Measurements from ENCODE around the gene CDC34. TPM values are rescaled to one million over a fixed set of nuclear protein-coding genes. Genes with fewer than 3 reads are reported as not detected.

The CDC34 gene
- total RNA-seq, 1 experiment from 2014 or later, result 61.3 TPM

- no peak overlapping the region for H3K27ac Mint-ChIP-seq (ENCODE audit: low read depth, unreplicated experiment)
- TF ChIP-seq CTCF (IDR thresholded peaks at IDR 0.05; ENCODE audit: unreplicated experiment), result no peak
- peaks cover 5% of the 10 kb centered on the region for H3K36me3 Mint-ChIP-seq (ENCODE audit: insufficient read depth, unreplicated experiment)
- H3K27me3 Mint-ChIP-seq (ENCODE audit: insufficient read depth, unreplicated experiment), result no peaks in the 10 kb centered on the region
- intact Hi-C loops (cut with micrococcal nuclease), result no loop called here
- CTCF ChIA-PET, result no interaction called here
- POLR2A ChIA-PET, result interaction anchor here (1.0 kb wide), 1 partner anchor 14 kb away, joined by 3 read pairs; no protein-coding TSS in a partner anchor
- no peaks in the 10 kb centered on the region for H3K4me1 Mint-ChIP-seq (ENCODE audit: insufficient read depth, unreplicated experiment)
- H3K9me3 Mint-ChIP-seq (ENCODE audit: unreplicated experiment), result peaks cover 9% of the 10 kb centered on the region
- no peak overlapping the region for H3K4me3 Mint-ChIP-seq (ENCODE audit: unreplicated experiment)
- DNase-seq (ENCODE audit: unreplicated experiment), result no peak
- BruUV-seq (replicated peaks), result no TSS peak
These were observed 39.4 kb upstream of the CDC34 start for GRCh38 chr19:492091-492531.

- ChIA-PET CTCF (no interaction called here), POLR2A (no interaction called here)
- intact Hi-C loops (cut with micrococcal nuclease), result no loop called here
- DNase-seq (ENCODE audit: unreplicated experiment), result no peak
- H3K9me3 Mint-ChIP-seq (ENCODE audit: unreplicated experiment), result peaks cover 9% of the 10 kb centered on the region
- no peaks in the 10 kb centered on the region for H3K4me1 Mint-ChIP-seq (ENCODE audit: insufficient read depth, unreplicated experiment)
- TF ChIP-seq CTCF (IDR thresholded peaks at IDR 0.05; ENCODE audit: unreplicated experiment), result no peak
- H3K4me3 Mint-ChIP-seq (ENCODE audit: unreplicated experiment), result no peak overlapping the region
- H3K27me3 Mint-ChIP-seq (ENCODE audit: insufficient read depth, unreplicated experiment), result peaks cover 9% of the 10 kb centered on the region
- H3K36me3 Mint-ChIP-seq (ENCODE audit: insufficient read depth, unreplicated experiment), result peaks cover 10% of the 10 kb centered on the region
- H3K27ac Mint-ChIP-seq (ENCODE audit: low read depth, unreplicated experiment), result no peak overlapping the region
- BruUV-seq (replicated peaks), result no TSS peak
These were observed 38.0 kb upstream of the CDC34 start for GRCh38 chr19:493391-494170.

- Mint-ChIP-seq H3K9me3 (ENCODE audit: unreplicated experiment) (peaks cover 9% of the 10 kb centered on the region), H3K27ac (ENCODE audit: low read depth, unreplicated experiment) (no peak overlapping the region), H3K27me3 (ENCODE audit: insufficient read depth, unreplicated experiment) (peaks cover 17% of the 10 kb centered on the region), H3K4me3 (ENCODE audit: unreplicated experiment) (no peak overlapping the region), H3K4me1 (ENCODE audit: insufficient read depth, unreplicated experiment) (no peaks in the 10 kb centered on the region), H3K36me3 (ENCODE audit: insufficient read depth, unreplicated experiment) (peaks cover 11% of the 10 kb centered on the region)
- CTCF ChIA-PET, result interaction anchor here (0.7 to 1.8 kb wide), 3 partner anchors 10 to 73 kb away, joined by 3 to 9 read pairs (median 5); partner anchors contain the start of gene TPGS1
- intact Hi-C loops (cut with micrococcal nuclease), result no loop called here
- no peak for TF ChIP-seq CTCF (IDR thresholded peaks at IDR 0.05; ENCODE audit: unreplicated experiment)
- no peak for DNase-seq (ENCODE audit: unreplicated experiment)
- POLR2A ChIA-PET, result interaction anchor here (0.6 kb wide), 1 partner anchor 28 kb away, joined by 3 read pairs; no protein-coding TSS in a partner anchor
- no TSS peak for BruUV-seq (replicated peaks)
These were observed 37.1 kb upstream of the CDC34 start for GRCh38 chr19:494171-495080.

- no peak overlapping the region for H3K27ac Mint-ChIP-seq (ENCODE audit: low read depth, unreplicated experiment)
- intact Hi-C loops (cut with micrococcal nuclease), result no loop called here
- BruUV-seq (replicated peaks), result no TSS peak
- no peak for DNase-seq (ENCODE audit: unreplicated experiment)
- ChIA-PET CTCF (interaction anchor here (0.7 to 1.8 kb wide), 4 partner anchors 8 to 73 kb away, joined by 3 to 9 read pairs (median 4); partner anchors contain the start of gene TPGS1), POLR2A (no interaction called here)
- H3K9me3 Mint-ChIP-seq (ENCODE audit: unreplicated experiment), result peaks cover 9% of the 10 kb centered on the region
- H3K36me3 Mint-ChIP-seq (ENCODE audit: insufficient read depth, unreplicated experiment), result peaks cover 11% of the 10 kb centered on the region
- H3K27me3 Mint-ChIP-seq (ENCODE audit: insufficient read depth, unreplicated experiment), result peaks cover 20% of the 10 kb centered on the region
- H3K4me3 Mint-ChIP-seq (ENCODE audit: unreplicated experiment), result no peak overlapping the region
- no peaks in the 10 kb centered on the region for H3K4me1 Mint-ChIP-seq (ENCODE audit: insufficient read depth, unreplicated experiment)
- TF ChIP-seq CTCF (IDR thresholded peaks at IDR 0.05; ENCODE audit: unreplicated experiment), result no peak
These were observed 36.5 kb upstream of the CDC34 start for GRCh38 chr19:495081-495401.
